GM12878 (cell line): ENCODE results near the gene CACNA2D2. TPM values are rescaled to one million over a fixed set of nuclear protein-coding genes. Genes with fewer than 3 reads are reported as not detected.
A peak's percentile ranks its signal among the peaks of the same experiment; 100 is the strongest.

Source experiments
- ATAC-seq: fragments of 200-7000 bp; cut with Tn5 transposase; 3 replicates; pipeline ENCODE4 v1.9.1; 2020; ENCODE audit warnings: mild to moderate bottlenecking, moderate library complexity
- BruUV-seq: library from RNA; stranded (reverse); fragments of 400-500 nt; replicated peaks from 2 replicates; lab custom pipeline; 2021; lab: Mats Ljungman, UMichigan
- CTCF ChIA-PET: fragments of 300-600 bp; sonication (Branson Sonifier 250); formaldehyde crosslinking; extraction: SDS; loops from one replicate; lab custom pipeline; 2021; ENCODE audit warnings: inconsistent platforms; lab: Yijun Ruan, JAX
- POLR2A ChIA-PET: fragments of 350-600 bp; formaldehyde crosslinking; extraction: SDS; loops from one replicate; lab custom pipeline; 2021; ENCODE audit warnings: inconsistent platforms; lab: Charles Lee
- RAD21 ChIA-PET: fragments of 300-600 bp; sonication (Branson Sonifier 250); formaldehyde crosslinking; loops from one replicate; lab custom pipeline; 2023; ENCODE audit warnings: antibody characterized with exemption; ENCODE audit not compliant: unreplicated experiment; lab: Charles Lee
- SMC1A ChIA-PET: fragments of 300-600 bp; sonication (Branson Sonifier 250); formaldehyde crosslinking; loops from one replicate; lab custom pipeline; 2023; ENCODE audit not compliant: unreplicated experiment, uncharacterized antibody; lab: Charles Lee
- DNase-seq: peaks from one replicate; pipeline ENCODE4 v3.0.0-alpha.2; 2011; ENCODE audit warnings: low read depth, low spot score
- FAIRE-seq: peaks from 3 replicates; lab custom pipeline; 2011; peaks lifted over from hg19 to GRCh38; lab: Jason Lieb, UNC
- H2AFZ ChIP-seq: 2 replicates; pipeline ENCODE4 v1.6.0; 2011; ENCODE audit warnings: low read depth, low read length, control low read depth; ENCODE audit not compliant: control insufficient read depth
- H3K27ac ChIP-seq: 2 replicates; pipeline ENCODE4 v1.5.1; 2011; ENCODE audit warnings: control low read depth; ENCODE audit not compliant: control insufficient read depth, insufficient read depth
- H3K27me3 ChIP-seq, 2 experiments: replicated peaks in 1 of 2; 2 replicates each; pipeline versions ENCODE4 v1.6.0 to v1.6.1; 2011; ENCODE audit warnings: low read length in 1 of 2; ENCODE audit not compliant: control insufficient read depth in 2 of 2, insufficient read depth in 2 of 2
- H3K36me3 ChIP-seq, 2 experiments: 2 replicates each; pipeline ENCODE4 v1.5.1; 2011; ENCODE audit warnings: low read length in 1 of 2; ENCODE audit not compliant: control insufficient read depth in 2 of 2, insufficient read depth in 2 of 2
- H3K4me1 ChIP-seq: 2 replicates; pipeline ENCODE4 v1.6.1; 2011; ENCODE audit warnings: mild to moderate bottlenecking, low read length, moderate library complexity, mixed read lengths; ENCODE audit not compliant: control insufficient read depth, insufficient read depth
- H3K4me2 ChIP-seq: 2 replicates; pipeline ENCODE4 v1.6.0; 2011; ENCODE audit warnings: control low read depth; ENCODE audit not compliant: control insufficient read depth, insufficient read depth
- H3K4me3 ChIP-seq: fragments of 200-600 bp; sonication (generic); 2 replicates; pipeline ENCODE4 v1.5.1; 2016
- H3K79me2 ChIP-seq: 2 replicates; pipeline ENCODE4 v1.6.0; 2011; ENCODE audit warnings: low read length; ENCODE audit not compliant: control insufficient read depth, insufficient read depth
- H3K9ac ChIP-seq: 2 replicates; pipeline ENCODE4 v1.8.0; 2011; ENCODE audit warnings: low read length, control low read depth, mixed read lengths; ENCODE audit not compliant: control insufficient read depth, insufficient read depth
- H3K9me3 ChIP-seq: replicated peaks from 3 replicates; pipeline ENCODE4 v1.5.1; 2011; ENCODE audit warnings: mild to moderate bottlenecking, low read length; ENCODE audit not compliant: control insufficient read depth, insufficient read depth
- H4K20me1 ChIP-seq: 2 replicates; pipeline ENCODE4 v1.6.0; 2011; ENCODE audit not compliant: control insufficient read depth, insufficient read depth
- BHLHE40 ChIP-seq, 2 experiments: fragments of 450-650 bp in 1 of 2; IDR thresholded peaks; 2 replicates each; pipeline ENCODE4 v1.6.1; 2011 to 2017; ENCODE audit warnings: low read depth in 2 of 2, borderline replicate concordance in 1 of 2, improper control_type of control experiment in 1 of 2, low read length in 1 of 2, mild to moderate bottlenecking in 1 of 2
- MXI1 ChIP-seq: fragments of 150-350 bp; IDR thresholded peaks from 2 replicates; pipeline ENCODE4 v1.6.1; 2011; ENCODE audit warnings: low read depth, mild to moderate bottlenecking, inconsistent platforms, low read length, improper control_type of control experiment
- NR2C2 ChIP-seq: IDR thresholded peaks from 2 replicates; pipeline ENCODE4 v1.6.1; 2011; ENCODE audit warnings: borderline replicate concordance, low read depth; ENCODE audit not compliant: control insufficient read depth, insufficient read length
- ZNF217 ChIP-seq: fragments of 450-650 bp; IDR thresholded peaks from 2 replicates; pipeline ENCODE4 v1.6.1; 2017; ENCODE audit warnings: antibody characterized with exemption, mild to moderate bottlenecking
- WGBS: methylation state at CpG from one replicate; pipeline ENCODE4 v1.1.6; 2016; ENCODE audit warnings: low lambda C conversion rate; ENCODE audit not compliant: insufficient replicate concordance, insufficient coverage; ENCODE audit errors: missing lambda C conversion rate; 5-methylcytosine and 5-hydroxymethylcytosine counted together
- in situ Hi-C: fragments of 300-500 bp; cut with MboI; formaldehyde crosslinking; loops from 9 replicates; pipeline ENCODE4 v1.14.3; 2018; ENCODE audit warnings: mixed read lengths
- intact Hi-C: fragments of 100-400 bp; cut with micrococcal nuclease; formaldehyde crosslinking; loops from one replicate; pipeline ENCODE4 v1.14.2; 2022; ENCODE audit not compliant: unreplicated experiment
- polyA plus RNA-seq, 11 experiments: library from polyadenylated mRNA; depleted of rRNA in 4 of 11; unstranded in 6 of 11; stranded (reverse) in 5 of 11; fragments of >200 nt; fragmentation: Nextera tagmentation in 4 of 11; fragmentation: Illumina TruSeq in 1 of 11; extraction: Ambion mirVana in 4 of 11; extraction: Trizol in 1 of 11; gene quantifications; 1 replicate in 1 of 11; 2 replicates in 10 of 11; pipeline versions ENCODE4 v1.2.1 to v1.2.3, GENCODE V29; 2011 to 2016; ENCODE audit warnings: inconsistent platforms in 2 of 11, missing spikeins in 2 of 11, low read depth in 1 of 11
- total RNA-seq, 4 experiments: library from RNA; depleted of rRNA in 3 of 4; stranded (reverse); fragments of >200 nt in 3 of 4; fragmentation: Illumina TruSeq in 1 of 4; extraction: Trizol in 1 of 4; gene quantifications; 2 replicates each; pipeline versions ENCODE4 v1.2.1 to v1.2.3, GENCODE V29; 2013 to 2021

The CACNA2D2 gene
- total and polyA plus RNA-seq, 10 of the 15 experiments (the other 5 are each of a cell fraction or from before 2014, with no cell fraction given), result 0.03 to 0.07 TPM; not detected in 8

DNA sequence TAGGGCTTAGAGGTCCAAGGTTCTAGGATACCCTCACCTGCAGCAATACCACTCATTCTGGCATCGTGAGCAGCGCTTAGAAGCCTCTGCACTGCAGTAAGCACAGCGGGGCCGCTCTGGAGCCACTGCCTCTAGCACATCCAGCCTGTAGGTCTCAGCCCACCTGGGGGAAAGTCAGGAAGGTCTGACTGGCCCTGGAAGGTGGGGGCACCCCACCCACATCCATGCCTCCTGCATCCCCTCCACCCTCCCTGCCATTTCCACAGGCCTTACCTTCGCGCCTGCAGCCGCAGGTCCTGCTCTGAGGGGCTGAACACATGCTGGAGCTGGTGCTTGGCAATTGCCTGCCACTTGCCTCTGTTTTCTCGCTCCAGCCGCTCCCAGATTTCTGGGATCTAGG lies 161.9 kb downstream of the CACNA2D2 start:
- Histone ChIP-seq H3K4me1 (peaks cover 8% of the 10 kb centered on the region; the same call in 1 of the 2 replicates), H3K27ac (no peak overlapping the region; the same call in 1 of the 2 replicates), H3K36me3 (no peaks in the 10 kb centered on the region), H3K4me2 (peak overlapping the region; percentile 75), H3K9ac (peak overlapping the region; percentile 86; the same call in 1 of the 2 replicates), H3K27me3 (no peaks in the 10 kb centered on the region), H3K9me3 (no peaks in the 10 kb centered on the region), H3K79me2 (peaks cover 39% of the 10 kb centered on the region), H2AFZ (no peak overlapping the region), H3K4me3 (peak overlapping the region; percentile 96), H4K20me1 (no peaks in the 10 kb centered on the region)
- POLR2A ChIA-PET, result interaction anchor here (0.6 to 7.0 kb wide), 5 partner anchors 8 to 1860 kb away, joined by 3 to 84 read pairs (median 4); partner anchors contain the start of genes CYB561D2, HYAL2 and NPRL2
- CTCF ChIA-PET, result interaction anchor here (6.4 to 10.5 kb wide), 2 partner anchors 7 to 19 kb away, joined by 59 to 72 read pairs; partner anchors contain the start of genes CYB561D2, HYAL2 and NPRL2
- no TSS peak for BruUV-seq
- DNase-seq, result no peak
- in situ Hi-C loops, result no loop called here
- 99% methylated on average over 9 of the region's 9 CpGs for WGBS
- RAD21 ChIA-PET, result no interaction called here
- TF ChIP-seq NR2C2 (no peak), MXI1 (no peak), BHLHE40 (IDR thresholded peaks at IDR 0.05; ENCODE audit: borderline replicate concordance in 1 of 2, low read depth in 2 of 2, low read length in 1 of 2) (no peak), ZNF217 (no peak)
- intact Hi-C loops, result no loop called here
- SMC1A ChIA-PET, result no interaction called here
- ATAC-seq, result no peak
- FAIRE-seq, result no peak
